ENCODE data around the gene SELENON. TPM values are rescaled to one million over a fixed set of nuclear protein-coding genes. Genes with fewer than 3 reads are reported as not detected.

The SELENON gene
- total and polyA plus RNA-seq, 10 of the 15 experiments (the other 5 are each of a cell fraction or from before 2014, with no cell fraction given), result 0.07 to 5.1 (median 0.80) TPM

DNA sequence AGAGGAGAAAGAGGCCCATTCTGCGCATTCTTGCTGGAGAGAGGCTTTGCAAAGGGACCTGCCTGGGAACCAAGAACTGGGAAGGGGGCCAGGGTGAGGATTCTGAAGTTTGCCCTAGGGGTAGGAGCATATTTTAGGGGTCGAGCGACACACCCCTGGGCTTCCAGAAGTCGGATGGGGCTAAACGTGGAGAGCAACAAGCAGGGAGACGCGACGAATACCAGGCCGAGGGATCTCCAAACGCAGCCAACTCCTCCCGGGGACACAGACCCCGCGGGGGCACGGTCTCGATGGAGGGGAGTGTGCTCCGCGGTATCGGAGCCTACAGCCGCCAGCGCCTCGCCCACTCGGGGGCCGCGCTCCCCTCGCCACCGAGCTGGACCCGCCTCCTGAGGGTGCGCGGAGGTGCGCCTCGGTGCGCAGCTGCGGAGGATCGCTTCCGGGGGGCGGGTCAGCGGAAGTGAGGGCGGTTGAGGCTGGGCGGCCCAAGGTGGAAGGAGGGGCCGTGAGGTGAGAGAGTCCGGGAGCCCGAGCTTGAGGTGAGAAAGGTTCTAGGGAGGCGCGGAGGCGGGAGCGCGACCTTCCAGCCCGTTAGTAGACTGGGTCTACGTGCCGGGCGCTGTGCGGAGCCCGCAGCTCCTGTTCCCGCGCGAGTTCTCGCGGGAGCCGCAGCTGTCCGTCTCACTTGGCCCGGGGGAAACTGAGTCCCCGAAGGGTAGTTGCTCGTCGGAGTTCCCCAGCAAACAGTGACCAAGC lies 19.7 kb downstream of the SELENON start, which contains the start of gene MTFR1L (continued):
- TF ChIP-seq, protein P1, sequence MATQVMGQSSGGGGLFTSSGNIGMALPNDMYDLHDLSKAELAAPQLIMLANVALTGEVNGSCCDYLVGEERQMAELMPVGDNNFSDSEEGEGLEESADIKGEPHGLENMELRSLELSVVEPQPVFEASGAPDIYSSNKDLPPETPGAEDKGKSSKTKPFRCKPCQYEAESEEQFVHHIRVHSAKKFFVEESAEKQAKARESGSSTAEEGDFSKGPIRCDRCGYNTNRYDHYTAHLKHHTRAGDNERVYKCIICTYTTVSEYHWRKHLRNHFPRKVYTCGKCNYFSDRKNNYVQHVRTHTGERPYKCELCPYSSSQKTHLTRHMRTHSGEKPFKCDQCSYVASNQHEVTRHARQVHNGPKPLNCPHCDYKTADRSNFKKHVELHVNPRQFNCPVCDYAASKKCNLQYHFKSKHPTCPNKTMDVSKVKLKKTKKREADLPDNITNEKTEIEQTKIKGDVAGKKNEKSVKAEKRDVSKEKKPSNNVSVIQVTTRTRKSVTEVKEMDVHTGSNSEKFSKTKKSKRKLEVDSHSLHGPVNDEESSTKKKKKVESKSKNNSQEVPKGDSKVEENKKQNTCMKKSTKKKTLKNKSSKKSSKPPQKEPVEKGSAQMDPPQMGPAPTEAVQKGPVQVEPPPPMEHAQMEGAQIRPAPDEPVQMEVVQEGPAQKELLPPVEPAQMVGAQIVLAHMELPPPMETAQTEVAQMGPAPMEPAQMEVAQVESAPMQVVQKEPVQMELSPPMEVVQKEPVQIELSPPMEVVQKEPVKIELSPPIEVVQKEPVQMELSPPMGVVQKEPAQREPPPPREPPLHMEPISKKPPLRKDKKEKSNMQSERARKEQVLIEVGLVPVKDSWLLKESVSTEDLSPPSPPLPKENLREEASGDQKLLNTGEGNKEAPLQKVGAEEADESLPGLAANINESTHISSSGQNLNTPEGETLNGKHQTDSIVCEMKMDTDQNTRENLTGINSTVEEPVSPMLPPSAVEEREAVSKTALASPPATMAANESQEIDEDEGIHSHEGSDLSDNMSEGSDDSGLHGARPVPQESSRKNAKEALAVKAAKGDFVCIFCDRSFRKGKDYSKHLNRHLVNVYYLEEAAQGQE (IDR thresholded peaks at IDR 0.05; ENCODE audit: low read depth, low read length), result no peak
- TF ChIP-seq, protein P2, sequence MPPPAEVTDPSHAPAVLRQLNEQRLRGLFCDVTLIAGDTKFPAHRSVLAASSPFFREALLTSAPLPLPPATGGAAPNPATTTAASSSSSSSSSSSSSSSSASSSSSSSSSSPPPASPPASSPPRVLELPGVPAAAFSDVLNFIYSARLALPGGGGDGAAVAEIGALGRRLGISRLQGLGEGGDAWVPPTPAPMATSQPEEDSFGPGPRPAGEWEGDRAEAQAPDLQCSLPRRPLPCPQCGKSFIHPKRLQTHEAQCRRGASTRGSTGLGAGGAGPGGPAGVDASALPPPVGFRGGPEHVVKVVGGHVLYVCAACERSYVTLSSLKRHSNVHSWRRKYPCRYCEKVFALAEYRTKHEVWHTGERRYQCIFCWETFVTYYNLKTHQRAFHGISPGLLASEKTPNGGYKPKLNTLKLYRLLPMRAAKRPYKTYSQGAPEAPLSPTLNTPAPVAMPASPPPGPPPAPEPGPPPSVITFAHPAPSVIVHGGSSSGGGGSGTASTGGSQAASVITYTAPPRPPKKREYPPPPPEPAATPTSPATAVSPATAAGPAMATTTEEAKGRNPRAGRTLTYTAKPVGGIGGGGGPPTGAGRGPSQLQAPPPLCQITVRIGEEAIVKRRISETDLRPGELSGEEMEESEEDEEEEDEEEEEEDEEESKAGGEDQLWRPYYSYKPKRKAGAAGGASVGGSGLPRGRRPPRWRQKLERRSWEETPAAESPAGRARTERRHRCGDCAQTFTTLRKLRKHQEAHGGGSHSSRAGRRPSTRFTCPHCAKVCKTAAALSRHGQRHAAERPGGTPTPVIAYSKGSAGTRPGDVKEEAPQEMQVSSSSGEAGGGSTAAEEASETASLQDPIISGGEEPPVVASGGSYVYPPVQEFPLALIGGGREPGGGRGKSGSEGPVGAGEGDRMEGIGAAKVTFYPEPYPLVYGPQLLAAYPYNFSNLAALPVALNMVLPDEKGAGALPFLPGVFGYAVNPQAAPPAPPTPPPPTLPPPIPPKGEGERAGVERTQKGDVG (CRISPR knock-in tag; IDR thresholded peaks at IDR 0.05), result no peak
- TF ChIP-seq RB1 (IDR thresholded peaks at IDR 0.05; ENCODE audit: borderline replicate concordance), result 0 out of 2 replicates have a peak, but pooled peaks have one; percentile 50
- peak; percentile 81 for TF ChIP-seq GABPA (IDR thresholded peaks at IDR 0.05; ENCODE audit: low read depth)
- peak; percentile 73; the same call in 1 of the 2 replicates for TF ChIP-seq CBFB (IDR thresholded peaks at IDR 0.05; ENCODE audit: low read depth)
- TF ChIP-seq, protein P3, sequence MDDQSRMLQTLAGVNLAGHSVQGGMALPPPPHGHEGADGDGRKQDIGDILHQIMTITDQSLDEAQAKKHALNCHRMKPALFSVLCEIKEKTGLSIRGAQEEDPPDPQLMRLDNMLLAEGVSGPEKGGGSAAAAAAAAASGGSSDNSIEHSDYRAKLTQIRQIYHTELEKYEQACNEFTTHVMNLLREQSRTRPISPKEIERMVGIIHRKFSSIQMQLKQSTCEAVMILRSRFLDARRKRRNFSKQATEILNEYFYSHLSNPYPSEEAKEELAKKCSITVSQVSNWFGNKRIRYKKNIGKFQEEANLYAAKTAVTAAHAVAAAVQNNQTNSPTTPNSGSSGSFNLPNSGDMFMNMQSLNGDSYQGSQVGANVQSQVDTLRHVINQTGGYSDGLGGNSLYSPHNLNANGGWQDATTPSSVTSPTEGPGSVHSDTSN (IDR thresholded peaks at IDR 0.05; ENCODE audit: insufficient replicate concordance, low read depth, low read length), result peak; percentile 75
- peak; percentile 79; the same call in 1 of the 2 replicates for TF ChIP-seq POLR2AphosphoS5 (IDR thresholded peaks at IDR 0.05; ENCODE audit: low read length)
- peak; percentile 33; the same call in 1 of the 2 replicates for TF ChIP-seq TCF12 (IDR thresholded peaks at IDR 0.05; ENCODE audit: low read depth, low read length)
- TF ChIP-seq RCOR1 (conservative IDR thresholded peaks at IDR 0.05; ENCODE audit: low read depth, low read length), result no peak; the same call in 1 of the 2 replicates
- no peak for TF ChIP-seq EED (IDR thresholded peaks at IDR 0.05; ENCODE audit: low read depth)
- TF ChIP-seq, protein P4, sequence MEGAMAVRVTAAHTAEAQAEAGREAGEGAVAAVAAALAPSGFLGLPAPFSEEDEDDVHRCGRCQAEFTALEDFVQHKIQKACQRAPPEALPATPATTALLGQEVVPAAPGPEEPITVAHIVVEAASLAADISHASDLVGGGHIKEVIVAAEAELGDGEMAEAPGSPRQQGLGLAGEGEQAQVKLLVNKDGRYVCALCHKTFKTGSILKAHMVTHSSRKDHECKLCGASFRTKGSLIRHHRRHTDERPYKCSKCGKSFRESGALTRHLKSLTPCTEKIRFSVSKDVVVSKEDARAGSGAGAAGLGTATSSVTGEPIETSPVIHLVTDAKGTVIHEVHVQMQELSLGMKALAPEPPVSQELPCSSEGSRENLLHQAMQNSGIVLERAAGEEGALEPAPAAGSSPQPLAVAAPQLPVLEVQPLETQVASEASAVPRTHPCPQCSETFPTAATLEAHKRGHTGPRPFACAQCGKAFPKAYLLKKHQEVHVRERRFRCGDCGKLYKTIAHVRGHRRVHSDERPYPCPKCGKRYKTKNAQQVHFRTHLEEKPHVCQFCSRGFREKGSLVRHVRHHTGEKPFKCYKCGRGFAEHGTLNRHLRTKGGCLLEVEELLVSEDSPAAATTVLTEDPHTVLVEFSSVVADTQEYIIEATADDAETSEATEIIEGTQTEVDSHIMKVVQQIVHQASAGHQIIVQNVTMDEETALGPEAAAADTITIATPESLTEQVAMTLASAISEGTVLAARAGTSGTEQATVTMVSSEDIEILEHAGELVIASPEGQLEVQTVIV (IDR thresholded peaks at IDR 0.05; ENCODE audit: borderline replicate concordance, partially characterized antibody), result peak; percentile 70
- peak; percentile 13; the same call in 1 of the 2 replicates for TF ChIP-seq CREB1 (IDR thresholded peaks at IDR 0.05; ENCODE audit: low read depth)
- TF ChIP-seq WRNIP1 (IDR thresholded peaks at IDR 0.05; ENCODE audit: borderline replicate concordance, low read depth, low read length), result 0 out of 2 replicates have a peak, but pooled peaks have one; percentile 54
- TF ChIP-seq JUNB (IDR thresholded peaks at IDR 0.05), result no peak
- peak; percentile 21; the same call in 1 of the 2 replicates for TF ChIP-seq LARP7 (IDR thresholded peaks at IDR 0.05)

All from GM12878 (cell line).